Glomerular visceral epithelial cell (primary cell): ENCODE data around the gene NOL6.
"Not testable (repeated sequence)": the region's sequence is repeated elsewhere in the genome, so short reads cannot be mapped to it uniquely, and the experiment has no call there.

ENCODE experiments used
- DNase-seq: peaks from one replicate; pipeline ENCODE4 v3.0.0-alpha.2; 2016; ENCODE audit errors: extremely low spot score

The NOL6 gene

DNA sequence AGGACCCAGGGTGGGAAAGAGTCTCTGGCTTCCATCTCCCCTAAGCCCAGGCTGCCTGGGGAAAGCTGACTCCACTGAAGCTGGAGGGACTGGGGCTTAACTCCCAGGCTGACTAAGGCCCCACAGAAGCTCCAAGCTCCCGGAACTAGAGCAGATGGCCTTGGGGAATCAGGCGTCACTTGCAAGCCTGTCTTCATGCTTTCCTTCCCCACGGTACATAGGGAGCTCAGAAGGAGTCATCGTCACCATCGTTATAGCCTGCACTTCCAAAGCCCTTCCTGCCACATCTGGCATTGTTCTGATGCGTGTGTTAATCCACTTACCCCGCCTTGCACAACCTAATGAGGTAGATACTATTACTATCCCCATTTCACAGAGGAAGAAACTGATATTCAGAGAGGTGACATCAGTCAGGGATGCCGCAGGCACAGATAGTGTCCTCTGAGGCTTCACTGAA, 37.9 kb downstream of the NOL6 start:
- no peak for DNase-seq

DNA sequence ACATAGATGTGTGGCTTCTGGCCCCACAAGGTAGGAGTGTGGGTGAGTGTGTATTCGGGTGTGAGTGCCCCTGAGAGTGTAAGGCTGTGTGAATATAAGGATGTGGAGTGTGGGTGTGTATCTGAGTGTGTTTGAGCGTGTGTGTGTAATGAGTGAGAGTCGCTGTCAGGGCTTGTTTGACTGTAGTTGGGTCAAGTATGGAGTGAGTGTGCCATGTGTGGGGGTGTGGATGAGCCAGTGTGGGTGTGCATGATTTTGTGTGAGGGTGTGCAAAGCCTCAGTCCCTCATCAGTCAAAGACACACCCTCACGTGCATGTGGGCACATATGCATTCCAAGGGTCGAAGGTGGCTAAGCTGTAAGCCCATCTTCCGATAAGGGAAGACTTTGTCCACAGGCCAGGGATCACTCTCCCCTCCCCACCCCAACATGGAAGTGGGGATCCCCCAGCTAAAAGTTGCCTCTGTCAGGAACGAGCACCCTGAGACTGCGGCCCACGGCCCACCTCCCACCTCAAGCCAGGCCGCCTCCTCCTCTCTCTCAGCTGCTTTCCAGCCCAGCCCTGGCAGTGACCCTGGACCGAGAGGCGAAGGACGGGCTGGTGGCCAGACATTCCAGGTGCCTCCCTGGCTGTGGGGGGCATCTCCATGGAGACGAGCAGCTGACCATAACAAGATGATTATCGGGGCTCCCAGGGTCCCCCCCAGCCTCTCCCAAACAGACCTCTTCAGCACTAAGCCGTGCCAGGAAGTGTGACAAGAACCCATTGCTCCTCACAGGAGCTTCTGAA, 39.2 kb downstream of the NOL6 start:
- no peak for DNase-seq

DNA sequence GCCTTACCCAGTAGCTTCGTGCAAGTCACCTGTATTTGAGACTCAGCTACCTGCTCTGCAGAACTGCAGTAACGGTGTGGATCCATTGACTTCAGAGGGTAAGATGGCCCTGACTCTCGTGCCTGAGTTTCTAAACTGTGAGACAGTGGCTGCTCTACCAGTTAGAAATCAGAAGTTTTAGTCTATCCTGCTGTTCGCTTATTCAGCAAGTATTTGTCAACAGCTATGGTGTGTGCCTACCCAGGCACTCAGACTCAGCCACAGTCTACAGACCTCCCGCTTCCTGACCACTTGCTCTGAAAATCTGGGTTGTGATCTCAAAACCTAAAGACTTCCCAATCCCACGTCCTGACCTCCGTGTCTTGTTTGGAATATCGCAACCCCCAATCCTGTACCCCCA, 39.9 kb downstream of the NOL6 start:
- DNase-seq, result no peak

DNA sequence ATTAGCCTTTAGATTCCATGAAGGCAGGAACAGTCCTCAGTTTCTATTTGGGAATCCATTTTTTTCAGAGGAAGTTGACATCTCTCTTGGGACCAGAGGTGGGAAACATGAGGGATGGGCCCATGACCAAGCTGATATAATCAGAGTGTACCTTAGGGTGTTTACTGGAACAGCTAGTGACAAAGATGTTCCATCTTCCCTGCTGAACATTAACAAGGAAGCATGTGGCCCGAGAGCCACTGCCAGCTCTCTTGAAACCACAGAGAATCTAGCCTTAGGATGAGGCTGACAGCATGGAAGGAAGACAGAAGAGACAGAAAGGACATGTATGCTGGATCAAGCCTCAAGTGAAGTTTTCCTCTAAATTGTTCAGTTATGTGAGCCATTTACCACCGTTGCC, 42.3 kb downstream of the NOL6 start:
- DNase-seq, result no peak

DNA sequence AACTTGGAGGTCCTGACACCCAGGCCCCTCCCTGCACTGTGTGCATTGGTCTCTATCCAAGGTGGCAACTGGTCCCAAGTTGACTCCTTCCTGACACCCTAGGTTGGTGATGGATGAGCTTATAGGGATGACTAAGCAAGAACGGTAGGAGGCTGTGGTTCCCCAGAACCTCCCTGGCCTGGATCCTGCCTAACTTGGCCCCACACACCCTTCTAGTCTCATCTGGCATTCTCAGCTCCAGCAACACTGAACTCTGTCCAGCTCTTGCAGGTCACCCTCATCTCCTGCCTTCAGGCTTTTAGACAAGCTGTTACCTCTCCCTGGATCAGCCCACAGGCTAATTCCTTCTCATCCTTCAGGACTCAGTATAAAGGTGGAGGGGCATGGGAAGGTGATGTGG, 42.8 kb downstream of the NOL6 start:
- DNase-seq, result no peak

DNA sequence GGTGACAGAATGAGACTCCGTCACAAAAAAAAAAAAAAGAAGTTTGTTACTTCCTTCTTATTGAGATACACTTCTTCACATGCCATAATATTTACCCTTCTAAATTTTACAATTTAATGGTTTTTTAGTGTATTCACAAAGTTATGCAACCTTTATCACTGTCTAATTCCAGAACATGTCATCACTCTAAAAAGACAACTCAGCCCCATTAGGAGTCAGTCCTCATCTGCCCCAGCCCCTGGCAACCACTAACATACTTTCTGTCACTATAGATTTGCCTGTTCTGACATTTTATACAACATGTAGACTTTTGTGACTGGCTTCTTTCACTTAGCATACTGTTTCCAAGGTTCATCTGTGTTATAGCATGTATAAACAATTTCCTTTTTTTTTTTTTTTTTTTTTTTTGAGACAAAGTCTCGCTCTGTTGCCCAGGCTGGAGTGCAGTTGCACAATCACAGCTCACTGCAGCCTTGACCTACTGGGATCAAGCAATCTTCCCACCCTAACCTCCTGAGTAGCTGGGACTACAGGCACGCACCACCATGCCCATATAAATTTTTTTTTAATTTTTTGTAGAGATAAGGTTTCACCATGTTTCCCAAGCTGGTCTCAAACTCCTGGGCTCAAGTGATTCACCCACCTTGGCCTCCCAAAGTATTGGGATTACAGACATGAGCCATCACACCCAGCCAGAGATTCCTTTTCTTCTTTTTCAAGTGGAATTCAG, 44.3 kb downstream of the NOL6 start:
- DNase-seq, result no peak

DNA sequence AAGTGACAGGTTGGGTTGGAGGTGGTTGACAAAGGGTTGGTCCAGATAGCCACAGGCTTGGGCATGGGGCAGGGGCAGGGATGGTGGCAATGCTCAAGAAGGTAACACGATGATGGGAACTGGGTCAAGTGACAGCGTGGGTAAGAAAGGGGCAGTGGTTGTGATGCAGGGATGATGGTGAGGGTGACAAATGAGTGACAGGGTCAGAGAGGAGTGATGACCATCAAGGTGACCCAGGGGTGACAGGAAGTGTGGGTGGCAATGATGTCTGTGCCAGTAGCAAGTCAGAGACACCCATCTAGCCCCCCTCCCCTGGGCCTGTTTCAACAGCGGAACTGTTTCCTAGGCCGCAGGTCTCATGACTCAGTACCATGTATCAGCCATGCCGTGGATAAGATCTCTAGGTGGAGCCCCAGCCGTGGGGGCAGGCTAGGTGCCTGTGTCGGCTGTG, 46.9 kb downstream of the NOL6 start:
- no peak for DNase-seq

DNA sequence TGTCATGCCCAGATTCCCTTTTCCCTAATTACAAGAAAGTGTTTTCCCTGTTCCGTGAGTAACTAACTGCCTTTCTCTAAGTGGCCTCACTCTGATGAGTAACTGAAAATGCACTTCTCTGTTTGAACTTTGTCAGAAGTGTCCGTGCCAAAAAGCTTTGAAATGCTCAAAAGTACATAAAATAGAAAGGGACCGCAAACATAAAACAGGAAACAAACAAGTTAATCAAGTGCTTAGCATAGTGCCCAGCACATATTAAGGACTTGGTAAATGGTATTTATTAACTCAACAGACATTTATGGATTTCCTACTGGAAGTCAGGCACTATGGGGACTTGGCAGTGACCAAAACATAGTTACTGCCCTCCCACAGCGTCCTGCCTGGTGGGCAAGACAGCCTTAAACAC, 48.6 kb downstream of the NOL6 start:
- no peak for DNase-seq

DNA sequence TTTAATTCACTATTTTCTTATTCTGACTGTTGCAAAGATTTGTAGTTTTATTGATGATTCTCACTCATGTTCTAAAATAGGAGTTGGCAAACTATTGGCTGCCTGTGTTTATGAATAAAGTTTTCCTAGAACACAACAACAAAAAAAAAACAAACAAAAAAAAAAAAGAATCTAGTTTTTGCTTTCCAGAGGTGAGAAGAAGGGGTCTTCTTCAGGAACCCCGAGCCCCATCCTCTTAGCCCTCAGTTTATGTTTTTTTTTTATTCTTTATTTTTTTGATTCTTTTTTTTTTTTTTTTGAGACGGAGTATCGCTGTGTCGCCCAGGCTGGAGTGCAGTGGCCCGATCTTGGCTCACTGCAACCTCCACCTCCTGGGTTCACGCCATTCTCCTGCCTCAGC, 49.2 kb downstream of the NOL6 start:
- not testable (repeated sequence) for DNase-seq

DNA sequence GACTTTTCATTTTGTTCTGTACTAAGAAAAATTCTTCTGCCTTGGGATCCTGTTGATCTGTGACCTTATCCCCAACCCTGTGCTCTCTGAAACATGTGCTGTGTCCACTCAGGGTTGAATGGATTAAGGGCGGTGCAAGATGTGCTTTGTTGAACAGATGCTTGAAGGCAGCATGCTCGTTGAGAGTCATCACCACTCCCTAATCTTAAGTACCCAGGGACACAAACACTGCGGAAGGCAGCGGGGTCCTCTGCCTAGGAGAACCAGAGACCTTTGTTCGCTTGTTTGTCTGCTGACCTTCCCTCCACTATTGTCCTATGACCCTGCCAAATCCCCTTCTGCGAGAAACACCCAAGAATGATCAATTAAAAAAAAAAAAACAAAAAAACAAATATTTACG, 49.7 kb downstream of the NOL6 start:
- DNase-seq, result not testable (repeated sequence)

DNA sequence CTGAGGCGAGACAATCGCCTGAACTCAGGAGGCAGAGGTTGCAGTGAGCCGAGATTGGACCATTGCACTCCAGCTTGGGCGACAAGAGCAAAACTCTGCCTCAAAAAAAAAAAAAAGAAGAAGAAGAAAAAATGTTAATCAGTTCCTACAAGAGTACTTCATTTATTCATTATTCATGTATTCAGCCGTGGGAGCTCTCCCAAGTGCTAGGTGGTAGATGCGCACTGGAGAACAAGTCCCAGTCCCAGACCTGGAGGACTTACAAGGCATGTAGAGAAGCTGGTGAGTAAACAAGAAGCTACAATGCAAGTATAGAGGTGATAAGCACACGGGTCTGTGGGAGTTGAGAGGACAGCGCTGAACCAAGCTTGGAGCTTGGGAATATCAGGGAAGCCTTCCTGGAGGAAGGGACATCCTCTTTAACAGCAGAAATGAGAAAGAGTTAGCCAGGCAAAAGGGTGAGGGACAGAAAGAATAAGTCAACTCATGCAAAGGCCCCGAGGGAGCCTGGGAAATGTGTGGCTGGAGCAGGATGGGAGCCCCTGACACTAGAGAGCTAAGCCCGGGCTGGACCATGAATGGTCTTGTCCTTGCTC, 53.9 kb downstream of the NOL6 start:
- DNase-seq, result no peak

DNA sequence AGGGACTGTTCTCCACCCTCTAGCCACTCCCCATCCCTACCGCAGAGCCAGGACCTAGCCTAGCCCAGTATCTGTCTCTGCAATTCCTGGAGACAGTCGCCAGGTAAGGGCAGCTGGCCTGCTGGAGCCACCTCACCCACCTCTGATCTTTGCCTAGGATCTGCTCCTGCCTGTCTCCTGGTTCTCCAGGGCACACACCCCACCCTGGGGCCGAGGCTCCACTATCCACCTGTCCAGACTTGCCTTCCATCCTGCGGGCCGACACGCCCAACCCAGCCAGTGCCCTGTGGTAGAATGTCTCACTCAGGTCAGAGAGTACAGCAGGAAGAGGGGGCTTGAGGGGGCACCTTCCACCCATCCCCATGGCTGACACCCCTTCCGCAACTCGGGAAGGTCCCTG, 55.6 kb downstream of the NOL6 start:
- no peak for DNase-seq

DNA sequence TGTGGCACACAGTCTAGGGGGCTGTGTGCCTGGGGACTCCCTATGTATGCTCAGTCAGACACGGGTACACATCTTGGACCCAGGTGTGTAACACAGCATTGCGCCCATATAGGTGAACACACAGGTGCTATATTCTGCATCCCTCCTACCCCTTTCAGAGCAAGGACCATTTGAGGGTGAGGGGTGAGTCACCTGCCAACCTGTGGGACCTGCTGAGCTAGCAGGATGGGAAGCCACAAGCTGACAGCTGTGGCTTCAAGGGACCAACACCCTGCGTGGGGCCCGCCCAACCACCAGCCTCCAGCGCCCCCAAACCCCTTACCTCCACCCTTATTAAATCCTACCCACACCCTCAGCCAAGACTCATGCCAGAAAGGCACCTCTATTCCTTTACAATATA, 56.7 kb downstream of the NOL6 start:
- no peak for DNase-seq

DNA sequence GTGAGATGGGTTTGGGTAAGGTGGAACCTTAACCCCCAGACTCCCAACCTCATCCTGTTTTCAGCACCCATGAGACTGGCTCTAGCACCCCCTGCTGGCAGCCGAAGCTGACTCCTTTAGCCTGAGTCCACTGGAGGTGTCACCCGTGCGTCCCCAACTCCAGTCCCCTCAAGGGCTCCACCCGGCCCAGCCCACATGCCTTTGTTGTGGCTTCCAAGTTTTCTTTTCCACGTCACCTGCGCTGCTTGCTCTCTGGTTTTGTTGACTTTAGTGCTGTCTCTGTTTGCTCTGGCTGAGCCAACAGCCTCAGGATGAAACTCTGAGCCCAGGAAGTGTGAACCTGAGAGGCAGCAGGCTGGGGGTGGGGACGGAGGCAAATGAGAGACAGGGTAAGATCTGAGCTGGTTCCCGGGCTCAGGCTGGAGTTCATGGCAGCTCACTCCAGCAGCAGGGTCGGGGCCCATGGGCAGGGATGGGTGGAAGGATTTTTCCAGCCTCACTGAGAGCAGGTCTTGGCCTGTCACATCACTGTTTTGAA, 58.2 kb downstream of the NOL6 start:
- DNase-seq, result peak; percentile 14

DNA sequence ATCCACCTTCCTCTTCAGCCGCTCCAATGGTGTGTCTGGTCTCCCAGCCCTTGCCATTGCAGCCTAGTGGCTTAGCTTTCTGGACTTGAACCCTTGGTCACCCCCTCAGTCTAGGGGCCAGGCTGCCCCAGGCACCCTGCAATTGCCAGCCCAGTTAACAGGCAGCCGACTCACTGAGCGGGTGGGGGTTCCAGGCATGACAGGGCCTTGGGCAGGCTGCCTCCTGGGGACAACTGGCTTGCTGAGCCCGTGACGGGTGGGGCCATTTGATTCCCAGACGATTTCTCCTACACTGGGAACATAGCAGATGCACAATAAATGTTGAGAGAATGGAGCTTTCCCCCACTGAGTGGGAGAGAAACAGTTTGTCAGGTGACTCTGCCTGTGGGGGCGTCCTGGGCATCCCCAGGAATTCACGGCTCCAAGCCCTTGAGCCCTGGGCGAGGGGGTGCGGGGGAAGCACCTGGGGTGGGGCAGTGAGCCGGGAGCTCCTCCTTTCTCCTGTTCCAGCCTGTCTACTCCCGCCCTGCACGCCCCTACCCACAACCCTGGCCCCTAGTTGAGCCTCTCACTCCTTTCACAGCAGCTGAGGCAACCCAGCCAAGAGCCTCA, 58.7 kb downstream of the NOL6 start:
- no peak for DNase-seq

DNA sequence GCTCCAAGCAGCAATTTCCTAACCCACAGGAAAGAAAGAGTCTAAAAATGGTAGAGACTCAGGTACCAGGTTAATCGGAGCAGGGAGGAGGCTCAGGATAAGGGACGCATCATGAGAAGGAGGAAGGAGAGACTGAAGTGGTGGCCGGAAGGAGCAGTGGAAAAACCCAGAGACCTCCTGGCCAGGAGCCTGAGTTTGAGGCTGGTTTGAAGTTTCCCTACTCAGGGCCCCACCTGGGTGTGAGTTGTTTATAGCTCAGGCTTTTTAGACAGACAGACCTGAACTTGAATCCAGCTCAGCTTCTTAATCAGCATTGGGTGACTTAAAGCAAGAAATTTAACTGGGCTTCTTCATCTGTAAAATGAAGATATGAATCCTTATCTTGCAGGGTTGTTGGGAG, 59.5 kb downstream of the NOL6 start:
- no peak for DNase-seq
